Esophagus squamous epithelium (tissue), 4 donors: ENCODE data around the gene BMERB1.

Experiments
- POLR2A ChIP-seq, 4 donors: fragments of 450-650 bp; IDR thresholded peaks; one replicate each; pipeline ENCODE4 v1.6.1; 2017; ENCODE audit warnings: antibody characterized with exemption in 4 of 4, mild to moderate bottlenecking in 4 of 4, moderate library complexity in 3 of 4
- TF ChIP-seq, protein P1 (sequence below), 6 experiments: fragments of 450-650 bp in 4 of 6; fragments of 200-600 bp in 2 of 6; sonication (generic) in 2 of 6; IDR thresholded peaks; one replicate each; pipeline ENCODE4 v1.5.1; 2016 to 2019; ENCODE audit warnings: antibody characterized with exemption in 6 of 6, mild to moderate bottlenecking in 4 of 6, moderate library complexity in 4 of 6

DNA sequence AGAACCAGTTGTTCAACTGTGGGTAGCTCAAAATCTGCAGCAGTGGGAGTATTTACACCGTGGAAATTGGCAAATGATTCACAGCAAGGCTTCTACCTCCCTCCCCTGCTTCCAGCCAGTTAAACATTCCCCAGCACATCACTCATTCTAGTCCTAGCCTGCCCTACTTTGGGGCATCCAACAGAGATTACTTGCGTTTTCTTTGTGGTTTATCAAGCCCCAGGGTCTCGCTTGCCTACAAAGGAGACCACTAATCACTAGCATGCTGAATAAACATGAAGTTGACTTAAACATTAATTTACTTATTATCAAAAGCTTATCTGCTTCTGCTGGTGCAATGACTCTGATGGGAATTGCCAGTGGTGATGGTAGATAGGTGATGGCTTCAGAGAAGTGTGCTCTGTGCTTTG is 114.1 kb downstream of the BMERB1 start:
- no peak for TF ChIP-seq POLR2A (IDR thresholded peaks at IDR 0.05)
- TF ChIP-seq, protein P1, sequence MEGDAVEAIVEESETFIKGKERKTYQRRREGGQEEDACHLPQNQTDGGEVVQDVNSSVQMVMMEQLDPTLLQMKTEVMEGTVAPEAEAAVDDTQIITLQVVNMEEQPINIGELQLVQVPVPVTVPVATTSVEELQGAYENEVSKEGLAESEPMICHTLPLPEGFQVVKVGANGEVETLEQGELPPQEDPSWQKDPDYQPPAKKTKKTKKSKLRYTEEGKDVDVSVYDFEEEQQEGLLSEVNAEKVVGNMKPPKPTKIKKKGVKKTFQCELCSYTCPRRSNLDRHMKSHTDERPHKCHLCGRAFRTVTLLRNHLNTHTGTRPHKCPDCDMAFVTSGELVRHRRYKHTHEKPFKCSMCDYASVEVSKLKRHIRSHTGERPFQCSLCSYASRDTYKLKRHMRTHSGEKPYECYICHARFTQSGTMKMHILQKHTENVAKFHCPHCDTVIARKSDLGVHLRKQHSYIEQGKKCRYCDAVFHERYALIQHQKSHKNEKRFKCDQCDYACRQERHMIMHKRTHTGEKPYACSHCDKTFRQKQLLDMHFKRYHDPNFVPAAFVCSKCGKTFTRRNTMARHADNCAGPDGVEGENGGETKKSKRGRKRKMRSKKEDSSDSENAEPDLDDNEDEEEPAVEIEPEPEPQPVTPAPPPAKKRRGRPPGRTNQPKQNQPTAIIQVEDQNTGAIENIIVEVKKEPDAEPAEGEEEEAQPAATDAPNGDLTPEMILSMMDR (IDR thresholded peaks at IDR 0.05): no peak
